Neural cell (in vitro differentiated cells): Measurements from ENCODE around the gene RGS6. TPM values are rescaled to one million over a fixed set of nuclear protein-coding genes. Genes with fewer than 3 reads are reported as not detected.

Experiments
- H2AFZ ChIP-seq: fragments of 200-600, 300-800 bp; sonication (generic), shearing (Covaris generic); 2 replicates; pipeline ENCODE4 v1.6.0; 2014; ENCODE audit warnings: low read depth, mild to moderate bottlenecking, antibody characterized with exemption, low read length, moderate library complexity
- H3F3A ChIP-seq: fragments of 200-600 bp; shearing (Covaris generic); 2 replicates; pipeline ENCODE4 v1.6.1; 2016; ENCODE audit warnings: mild to moderate bottlenecking, moderate library complexity, mixed read lengths, antibody characterized with exemption, low read length; ENCODE audit not compliant: insufficient read depth, poor library complexity, severe bottlenecking
- H3K27ac ChIP-seq: fragments of 200-600, 300-800 bp; sonication (generic), shearing (Covaris generic); 2 replicates; pipeline ENCODE4 v1.5.1; 2014; ENCODE audit warnings: mild to moderate bottlenecking, low read length, moderate library complexity
- H3K27me3 ChIP-seq: fragments of 300-800, 200-600 bp; sonication (generic), shearing (Covaris generic); 2 replicates; pipeline ENCODE4 v1.6.0; 2014; ENCODE audit warnings: mild to moderate bottlenecking, low read depth, low read length, moderate library complexity; ENCODE audit not compliant: insufficient read depth
- H3K36me3 ChIP-seq: fragments of 300-800, 200-600 bp; sonication (generic), shearing (Covaris generic); 2 replicates; pipeline ENCODE4 v1.5.1; 2014; ENCODE audit warnings: mild to moderate bottlenecking, antibody characterized with exemption, low read length, moderate library complexity; ENCODE audit not compliant: insufficient read depth
- H3K4me2 ChIP-seq: fragments of 300-800, 200-600 bp; sonication (generic), shearing (Covaris generic); 2 replicates; pipeline ENCODE4 v1.6.0; 2014; ENCODE audit warnings: mild to moderate bottlenecking, low read length
- H3K4me3 ChIP-seq: fragments of 300-800, 200-600 bp; sonication (generic), shearing (Covaris generic); 2 replicates; pipeline ENCODE4 v1.5.1; 2014; ENCODE audit warnings: mild to moderate bottlenecking, low read length, moderate library complexity
- H3K79me2 ChIP-seq: fragments of 200-600 bp; shearing (Covaris generic); replicated peaks from 2 replicates; pipeline ENCODE4 v1.6.0; 2014; ENCODE audit warnings: mild to moderate bottlenecking, low read length, moderate library complexity; ENCODE audit not compliant: insufficient read depth
- H3K9ac ChIP-seq: fragments of 300-800, 200-600 bp; sonication (generic), shearing (Covaris generic); 2 replicates; pipeline ENCODE4 v1.6.1; 2016; ENCODE audit warnings: mild to moderate bottlenecking, low read length, mixed read lengths
- H3K9me2 ChIP-seq: fragments of 200-600 bp; shearing (Covaris generic); 2 replicates; pipeline ENCODE4 v1.6.1; 2016; ENCODE audit warnings: mild to moderate bottlenecking, low read length, mixed read lengths; ENCODE audit not compliant: insufficient read depth
- H3K9me3 ChIP-seq: fragments of 200-600, 300-800 bp; sonication (generic), shearing (Covaris generic); 2 replicates; pipeline ENCODE4 v1.6.1; 2016; ENCODE audit warnings: mild to moderate bottlenecking, mixed run types, low read length, moderate library complexity, mixed read lengths
- H4K20me1 ChIP-seq: fragments of 200-600 bp; shearing (Covaris generic); 2 replicates; pipeline ENCODE4 v1.6.1; 2016; ENCODE audit warnings: mild to moderate bottlenecking, mixed run types; ENCODE audit not compliant: insufficient read depth
- EP300 ChIP-seq: fragments of 450-650 bp; conservative IDR thresholded peaks from 2 replicates; pipeline ENCODE4 v1.6.1; 2014; ENCODE audit warnings: antibody characterized with exemption, mild to moderate bottlenecking, moderate library complexity; ENCODE audit not compliant: poor library complexity, severe bottlenecking
- EZH2 ChIP-seq: fragments of 200-600, 300-800 bp; shearing (Covaris generic), sonication (generic); IDR thresholded peaks from 2 replicates; pipeline ENCODE4 v1.6.1; 2014; ENCODE audit warnings: antibody characterized with exemption, low read length, borderline replicate concordance, mild to moderate bottlenecking; ENCODE audit not compliant: insufficient read depth, poor library complexity, severe bottlenecking
- MXI1 ChIP-seq: fragments of 450-650 bp; conservative IDR thresholded peaks from 2 replicates; pipeline ENCODE4 v1.6.1; 2014; ENCODE audit warnings: antibody characterized with exemption, mild to moderate bottlenecking; ENCODE audit not compliant: poor library complexity, severe bottlenecking
- POLR2AphosphoS5 ChIP-seq: IDR thresholded peaks from 2 replicates; pipeline ENCODE4 v1.6.1; 2012
- RAD21 ChIP-seq: fragments of 450-650 bp; conservative IDR thresholded peaks from 2 replicates; pipeline ENCODE4 v1.6.1; 2014; ENCODE audit warnings: antibody characterized with exemption, mild to moderate bottlenecking, moderate library complexity
- SMC3 ChIP-seq: fragments of 450-650 bp; conservative IDR thresholded peaks from 2 replicates; pipeline ENCODE4 v1.6.1; 2014; ENCODE audit warnings: antibody characterized with exemption, mild to moderate bottlenecking, moderate library complexity; ENCODE audit not compliant: poor library complexity
- TAF1 ChIP-seq: IDR thresholded peaks from 2 replicates; pipeline ENCODE4 v1.6.1; 2012; ENCODE audit warnings: low read depth
- polyA plus RNA-seq: library from polyadenylated mRNA; depleted of rRNA; stranded (reverse); fragments of >200 nt; gene quantifications from 2 replicates; pipeline ENCODE4 v1.2.3, GENCODE V29; 2014
- TF ChIP-seq, protein P1 (sequence below): IDR thresholded peaks from 2 replicates; pipeline ENCODE4 v1.6.1; 2012; ENCODE audit warnings: borderline replicate concordance
- TF ChIP-seq, protein P2 (sequence below): fragments of 450-650 bp; IDR thresholded peaks from 2 replicates; pipeline ENCODE4 v1.5.1; 2014; ENCODE audit warnings: antibody characterized with exemption, mild to moderate bottlenecking, moderate library complexity; ENCODE audit not compliant: poor library complexity, severe bottlenecking

RGS6 gene
- polyA plus RNA-seq, 1 donor from 2014 or later: 7.3 TPM

DNA sequence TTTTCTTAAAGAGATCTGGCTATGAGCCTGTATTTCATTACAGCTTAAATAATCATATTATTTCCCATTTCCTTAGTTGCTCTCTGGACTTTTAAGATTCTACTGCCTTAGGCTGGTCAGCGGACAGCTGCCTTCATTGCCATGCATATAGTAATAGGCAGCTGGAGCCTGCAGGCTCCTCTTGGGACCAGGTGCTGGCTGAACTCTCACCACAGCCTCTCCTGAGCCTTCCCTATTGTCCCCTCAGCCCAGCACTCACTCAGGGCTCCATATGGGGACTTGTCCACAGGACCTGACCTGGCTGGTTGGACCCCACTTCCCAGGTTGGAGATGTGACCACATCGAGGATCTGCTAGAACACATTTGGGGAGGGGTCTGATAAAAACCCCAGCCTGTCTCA is 556.3 kb downstream of the RGS6 start:
- H3K36me3 ChIP-seq: no peaks in the 10 kb centered on the region
- no peak overlapping the region for H2AFZ ChIP-seq
- H3K4me2 ChIP-seq: no peak overlapping the region
- no peak overlapping the region for H3K9ac ChIP-seq
- H3K9me2 ChIP-seq: no peaks in the 10 kb centered on the region
- H4K20me1 ChIP-seq: no peaks in the 10 kb centered on the region
- H3K4me3 ChIP-seq: no peak overlapping the region
- H3F3A ChIP-seq: no peaks in the 10 kb centered on the region
- no peak overlapping the region for H3K27ac ChIP-seq
- H3K27me3 ChIP-seq: no peaks in the 10 kb centered on the region
- TF ChIP-seq EZH2 (no peak), SMC3 (no peak), MXI1 (no peak), RAD21 (no peak), POLR2AphosphoS5 (no peak), TAF1 (no peak), EP300 (no peak)
- TF ChIP-seq, protein P1, sequence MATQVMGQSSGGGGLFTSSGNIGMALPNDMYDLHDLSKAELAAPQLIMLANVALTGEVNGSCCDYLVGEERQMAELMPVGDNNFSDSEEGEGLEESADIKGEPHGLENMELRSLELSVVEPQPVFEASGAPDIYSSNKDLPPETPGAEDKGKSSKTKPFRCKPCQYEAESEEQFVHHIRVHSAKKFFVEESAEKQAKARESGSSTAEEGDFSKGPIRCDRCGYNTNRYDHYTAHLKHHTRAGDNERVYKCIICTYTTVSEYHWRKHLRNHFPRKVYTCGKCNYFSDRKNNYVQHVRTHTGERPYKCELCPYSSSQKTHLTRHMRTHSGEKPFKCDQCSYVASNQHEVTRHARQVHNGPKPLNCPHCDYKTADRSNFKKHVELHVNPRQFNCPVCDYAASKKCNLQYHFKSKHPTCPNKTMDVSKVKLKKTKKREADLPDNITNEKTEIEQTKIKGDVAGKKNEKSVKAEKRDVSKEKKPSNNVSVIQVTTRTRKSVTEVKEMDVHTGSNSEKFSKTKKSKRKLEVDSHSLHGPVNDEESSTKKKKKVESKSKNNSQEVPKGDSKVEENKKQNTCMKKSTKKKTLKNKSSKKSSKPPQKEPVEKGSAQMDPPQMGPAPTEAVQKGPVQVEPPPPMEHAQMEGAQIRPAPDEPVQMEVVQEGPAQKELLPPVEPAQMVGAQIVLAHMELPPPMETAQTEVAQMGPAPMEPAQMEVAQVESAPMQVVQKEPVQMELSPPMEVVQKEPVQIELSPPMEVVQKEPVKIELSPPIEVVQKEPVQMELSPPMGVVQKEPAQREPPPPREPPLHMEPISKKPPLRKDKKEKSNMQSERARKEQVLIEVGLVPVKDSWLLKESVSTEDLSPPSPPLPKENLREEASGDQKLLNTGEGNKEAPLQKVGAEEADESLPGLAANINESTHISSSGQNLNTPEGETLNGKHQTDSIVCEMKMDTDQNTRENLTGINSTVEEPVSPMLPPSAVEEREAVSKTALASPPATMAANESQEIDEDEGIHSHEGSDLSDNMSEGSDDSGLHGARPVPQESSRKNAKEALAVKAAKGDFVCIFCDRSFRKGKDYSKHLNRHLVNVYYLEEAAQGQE: no peak
- TF ChIP-seq, protein P2, sequence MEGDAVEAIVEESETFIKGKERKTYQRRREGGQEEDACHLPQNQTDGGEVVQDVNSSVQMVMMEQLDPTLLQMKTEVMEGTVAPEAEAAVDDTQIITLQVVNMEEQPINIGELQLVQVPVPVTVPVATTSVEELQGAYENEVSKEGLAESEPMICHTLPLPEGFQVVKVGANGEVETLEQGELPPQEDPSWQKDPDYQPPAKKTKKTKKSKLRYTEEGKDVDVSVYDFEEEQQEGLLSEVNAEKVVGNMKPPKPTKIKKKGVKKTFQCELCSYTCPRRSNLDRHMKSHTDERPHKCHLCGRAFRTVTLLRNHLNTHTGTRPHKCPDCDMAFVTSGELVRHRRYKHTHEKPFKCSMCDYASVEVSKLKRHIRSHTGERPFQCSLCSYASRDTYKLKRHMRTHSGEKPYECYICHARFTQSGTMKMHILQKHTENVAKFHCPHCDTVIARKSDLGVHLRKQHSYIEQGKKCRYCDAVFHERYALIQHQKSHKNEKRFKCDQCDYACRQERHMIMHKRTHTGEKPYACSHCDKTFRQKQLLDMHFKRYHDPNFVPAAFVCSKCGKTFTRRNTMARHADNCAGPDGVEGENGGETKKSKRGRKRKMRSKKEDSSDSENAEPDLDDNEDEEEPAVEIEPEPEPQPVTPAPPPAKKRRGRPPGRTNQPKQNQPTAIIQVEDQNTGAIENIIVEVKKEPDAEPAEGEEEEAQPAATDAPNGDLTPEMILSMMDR: no peak
- H3K9me3 ChIP-seq: no peaks in the 10 kb centered on the region
- no peaks in the 10 kb centered on the region for H3K79me2 ChIP-seq

DNA sequence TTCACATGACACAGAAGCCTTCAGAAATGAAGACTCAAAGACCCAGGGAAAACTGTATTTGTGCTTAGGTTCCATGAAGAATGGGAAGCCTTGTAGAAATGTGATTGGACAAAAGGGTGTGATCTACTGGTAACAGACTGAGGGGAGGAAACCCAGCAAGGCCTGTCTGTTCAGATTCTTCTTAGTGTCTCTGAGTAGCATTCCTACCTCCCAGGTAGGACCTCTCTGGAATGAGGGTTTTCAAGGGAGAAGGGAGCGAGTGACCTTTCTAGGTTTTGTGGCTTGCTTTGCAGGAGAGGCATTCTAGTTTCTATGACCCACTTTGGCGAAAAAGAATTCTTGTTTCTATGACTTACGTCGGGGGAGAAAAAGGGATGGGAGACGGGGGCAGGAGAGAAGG is 560.0 kb downstream of the RGS6 start:
- Histone ChIP-seq H3K9ac (no peak overlapping the region), H3K4me2 (no peak overlapping the region), H3F3A (no peaks in the 10 kb centered on the region), H3K27ac (no peak overlapping the region), H3K4me3 (no peak overlapping the region), H2AFZ (no peak overlapping the region), H3K36me3 (no peaks in the 10 kb centered on the region), H3K9me2 (no peaks in the 10 kb centered on the region), H3K79me2 (no peaks in the 10 kb centered on the region), H4K20me1 (no peaks in the 10 kb centered on the region), H3K27me3 (no peaks in the 10 kb centered on the region), H3K9me3 (no peaks in the 10 kb centered on the region)
- no peak for TF ChIP-seq EP300
- no peak for TF ChIP-seq RAD21
- TF ChIP-seq, protein P2: no peak
- TF ChIP-seq, protein P1: no peak
- TF ChIP-seq TAF1: no peak
- TF ChIP-seq POLR2AphosphoS5: no peak
- no peak for TF ChIP-seq MXI1
